HG02798 (cell line): ENCODE results near the gene ETS2.
A peak's percentile ranks its signal among the peaks of the same experiment; 100 is the strongest.
"Not testable (repeated sequence)": the region's sequence is repeated elsewhere in the genome, so short reads cannot be mapped to it uniquely, and the experiment has no call there.

Source experiments
- ATAC-seq: cut with Tn5 transposase; IDR thresholded peaks from one replicate; pipeline ENCODE4 v1.9.1; 2021; ENCODE audit warnings: mild to moderate bottlenecking; ENCODE audit not compliant: unreplicated experiment, poor library complexity

The ETS2 gene

GRCh38 chr21:38814126-38815059, 8.7 kb downstream of the ETS2 start:
- ATAC-seq, result no peak

GRCh38 chr21:38815060-38815405, 9.3 kb downstream of the ETS2 start:
- ATAC-seq, result no peak

- no peak for ATAC-seq
Observed at GRCh38 chr21:38816400-38816977, 10.8 kb downstream of the ETS2 start.

GRCh38 chr21:38817371-38818324, 11.9 kb downstream of the ETS2 start:
- no peak for ATAC-seq

DNA sequence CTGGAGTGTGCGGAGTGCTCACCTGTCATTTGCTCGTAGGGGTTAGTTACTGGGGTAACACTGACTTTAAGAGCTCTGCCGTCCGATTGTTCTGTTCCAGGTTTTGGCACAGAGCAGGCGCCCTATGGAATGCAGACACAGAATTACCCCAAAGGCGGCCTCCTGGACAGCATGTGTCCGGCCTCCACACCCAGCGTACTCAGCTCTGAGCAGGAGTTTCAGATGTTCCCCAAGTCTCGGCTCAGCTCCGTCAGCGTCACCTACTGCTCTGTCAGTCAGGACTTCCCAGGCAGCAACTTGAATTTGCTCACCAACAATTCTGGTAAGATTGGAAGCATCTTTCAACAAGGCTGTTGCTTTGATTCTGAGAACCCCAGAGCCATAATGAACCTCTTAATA, 12.6 kb downstream of the ETS2 start:
- no peak for ATAC-seq

DNA sequence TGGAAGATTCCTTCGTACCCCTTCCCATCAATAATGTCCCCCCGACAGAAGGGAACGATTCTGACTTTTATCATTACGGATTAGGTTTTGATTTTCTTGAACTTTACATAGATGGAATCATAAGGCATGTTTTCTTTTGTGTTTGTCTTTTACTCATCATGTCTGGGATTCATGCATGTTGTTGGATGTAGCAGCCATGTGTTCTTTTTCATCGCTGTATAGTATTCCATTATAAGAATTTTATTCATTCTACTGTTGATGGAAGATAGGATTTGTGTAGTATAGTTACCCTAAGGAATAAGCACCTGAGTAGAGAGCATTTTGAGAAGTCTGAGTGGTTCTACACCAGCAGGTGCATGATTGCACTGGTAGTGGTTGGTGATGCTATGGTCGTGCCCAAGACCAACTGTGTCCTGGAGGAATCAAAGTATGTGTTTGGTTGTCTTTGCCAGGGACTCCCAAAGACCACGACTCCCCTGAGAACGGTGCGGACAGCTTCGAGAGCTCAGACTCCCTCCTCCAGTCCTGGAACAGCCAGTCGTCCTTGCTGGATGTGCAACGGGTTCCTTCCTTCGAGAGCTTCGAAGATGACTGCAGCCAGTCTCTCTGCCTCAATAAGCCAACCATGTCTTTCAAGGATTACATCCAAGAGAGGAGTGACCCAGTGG, 13.5 kb downstream of the ETS2 start:
- no peak for ATAC-seq

GRCh38 chr21:38819719-38820159, 14.0 kb downstream of the ETS2 start:
- no peak for ATAC-seq

GRCh38 chr21:38820471-38821239, 14.9 kb downstream of the ETS2 start:
- ATAC-seq, result no peak

GRCh38 chr21:38821248-38821647, 15.5 kb downstream of the ETS2 start:
- ATAC-seq, result no peak

DNA sequence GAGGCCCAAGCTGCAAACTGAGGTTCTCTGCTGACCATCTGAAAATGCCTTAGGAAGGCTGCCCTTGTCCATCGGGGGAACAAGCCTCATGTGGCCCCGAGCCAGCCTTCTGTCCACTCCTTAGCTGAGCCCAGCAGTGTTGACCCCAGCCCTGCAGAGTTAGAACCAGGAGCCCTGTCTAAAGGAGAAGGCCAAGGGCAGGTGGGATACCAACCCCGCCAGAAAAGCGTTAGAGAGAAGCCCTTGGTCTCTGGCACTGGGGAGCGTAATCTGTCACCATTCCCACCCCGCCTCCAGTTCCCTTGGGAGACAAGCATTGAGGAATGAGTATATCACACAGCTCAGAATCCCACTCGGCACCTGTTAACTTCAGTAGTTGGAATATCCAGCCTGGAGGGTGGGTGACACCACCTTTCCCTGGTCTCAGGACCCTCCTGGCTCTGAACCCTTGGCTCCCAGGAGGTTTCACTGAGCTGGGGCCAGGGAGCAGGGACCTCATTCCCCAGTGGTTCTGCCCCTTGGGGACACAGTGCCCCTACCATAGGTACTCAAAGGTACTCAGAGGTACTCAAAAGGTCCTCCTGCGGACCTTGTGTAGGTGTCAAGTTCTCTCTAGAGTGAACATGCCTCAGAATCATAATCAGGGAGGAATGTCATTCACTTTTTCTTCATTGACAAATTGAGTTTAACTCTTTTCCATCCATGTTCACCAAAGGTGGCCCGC, 16.4 kb downstream of the ETS2 start:
- no peak for ATAC-seq

DNA sequence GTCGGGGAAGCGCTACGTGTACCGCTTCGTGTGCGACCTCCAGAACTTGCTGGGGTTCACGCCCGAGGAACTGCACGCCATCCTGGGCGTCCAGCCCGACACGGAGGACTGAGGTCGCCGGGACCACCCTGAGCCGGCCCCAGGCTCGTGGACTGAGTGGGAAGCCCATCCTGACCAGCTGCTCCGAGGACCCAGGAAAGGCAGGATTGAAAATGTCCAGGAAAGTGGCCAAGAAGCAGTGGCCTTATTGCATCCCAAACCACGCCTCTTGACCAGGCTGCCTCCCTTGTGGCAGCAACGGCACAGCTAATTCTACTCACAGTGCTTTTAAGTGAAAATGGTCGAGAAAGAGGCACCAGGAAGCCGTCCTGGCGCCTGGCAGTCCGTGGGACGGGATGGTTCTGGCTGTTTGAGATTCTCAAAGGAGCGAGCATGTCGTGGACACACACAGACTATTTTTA, 17.1 kb downstream of the ETS2 start:
- no peak for ATAC-seq

DNA sequence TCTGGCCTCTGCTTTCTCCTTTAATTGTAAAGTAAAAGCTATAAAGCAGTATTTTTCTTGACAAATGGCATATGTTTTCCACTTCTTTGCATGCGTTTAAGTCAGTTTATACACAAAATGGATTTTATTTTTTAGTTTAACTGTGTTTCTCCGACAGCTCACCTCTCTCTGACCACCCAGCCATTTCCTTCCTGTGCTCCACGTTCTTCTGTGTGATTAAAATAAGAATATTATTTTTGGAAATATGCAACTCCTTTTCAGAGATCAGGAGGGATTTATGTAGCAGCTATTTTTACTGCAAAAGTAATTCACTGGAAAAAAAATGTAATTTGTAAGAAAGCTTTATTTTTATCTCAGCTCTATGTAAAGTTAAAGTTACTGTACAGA, 18.0 kb downstream of the ETS2 start:
- no peak for ATAC-seq

GRCh38 chr21:38824124-38824822, 18.5 kb downstream of the ETS2 start:
- no peak for ATAC-seq

DNA sequence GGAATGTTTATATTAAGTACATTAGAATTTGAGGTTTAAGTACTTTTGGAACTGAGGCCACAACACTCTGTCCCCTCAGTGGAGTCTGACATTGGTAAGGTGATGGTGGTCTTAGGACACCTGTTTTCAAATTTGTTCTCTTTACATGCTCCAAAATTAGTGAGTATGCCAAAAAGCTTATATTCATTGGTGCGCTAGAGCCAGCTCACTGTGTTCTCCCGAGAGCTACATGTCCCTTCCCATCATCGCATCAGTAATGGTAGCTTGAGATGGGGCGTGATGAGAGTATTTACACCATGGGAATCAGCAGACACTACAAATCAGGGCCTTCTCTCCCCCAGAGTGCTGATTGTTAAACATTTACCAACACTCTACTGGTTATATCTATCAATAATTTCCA, 19.5 kb downstream of the ETS2 start:
- no peak for ATAC-seq

GRCh38 chr21:38825921-38826320, 20.2 kb downstream of the ETS2 start:
- no peak for ATAC-seq

GRCh38 chr21:38828111-38828510, 22.4 kb downstream of the ETS2 start:
- ATAC-seq, result not testable (repeated sequence)

DNA sequence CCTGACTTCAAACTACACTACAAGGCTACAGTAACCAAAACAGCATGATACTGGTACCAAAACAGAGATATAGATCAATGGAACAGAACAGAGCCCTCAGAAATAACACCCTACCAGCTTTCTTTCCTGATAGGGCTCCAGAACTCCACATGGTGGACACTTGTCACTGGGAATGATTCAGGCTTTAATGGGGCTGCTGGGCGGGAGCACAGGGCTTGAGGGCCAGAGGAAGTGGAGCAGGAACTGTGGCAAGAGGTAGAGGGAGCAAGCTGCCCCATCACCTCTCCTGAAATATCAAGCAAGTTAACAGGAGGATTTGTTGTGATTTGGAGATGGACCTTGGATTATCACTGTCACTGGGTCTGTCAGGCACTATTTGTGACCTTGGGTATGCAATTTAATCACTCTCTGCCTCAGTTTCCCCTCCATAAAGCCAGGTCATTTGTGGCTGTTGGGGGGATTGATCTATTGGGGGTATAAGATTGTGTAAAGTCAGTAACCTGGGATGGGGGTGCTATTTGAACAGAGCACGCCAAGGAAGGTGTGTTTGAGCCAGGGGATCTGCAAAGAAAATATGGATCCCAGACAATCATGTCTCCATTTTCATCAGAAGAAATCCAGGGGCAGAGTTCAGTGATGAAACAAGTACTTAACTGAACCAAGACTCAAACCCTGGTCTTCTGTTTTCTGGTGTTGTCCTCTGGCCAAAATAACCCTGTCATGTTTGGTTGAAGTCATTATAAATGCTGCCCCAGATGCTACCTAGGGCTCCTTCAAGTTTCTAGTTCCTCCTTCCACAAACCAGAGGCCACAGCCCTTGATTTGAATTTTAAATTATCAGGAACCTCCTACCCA, 25.2 kb downstream of the ETS2 start:
- ATAC-seq, result peak; percentile 77
